Prostate gland (tissue), 2 donors: Measurements from ENCODE around the gene CHCHD4. TPM values are rescaled to one million over a fixed set of nuclear protein-coding genes. Genes with fewer than 3 reads are reported as not detected.

Source experiments
- DNase-seq: peaks from one replicate; pipeline ENCODE4 v3.0.0-alpha.2; 2019; ENCODE audit warnings: low spot score
- H3K27ac ChIP-seq, 2 donors: fragments of 200-600 bp; sonication (generic); 2 replicates each; pipeline ENCODE4 v1.5.1; 2017 to 2019
- H3K27me3 ChIP-seq: fragments of 200-600 bp; sonication (generic); replicated peaks from 2 replicates; pipeline ENCODE4 v1.5.1; 2019; ENCODE audit not compliant: insufficient read depth
- H3K36me3 ChIP-seq, 2 donors: fragments of 200-600 bp; sonication (generic); 1 replicate in 1 of 2; 2 replicates in 1 of 2; pipeline versions ENCODE4 v1.5.1 to v1.8.1; 2017 to 2019
- H3K4me1 ChIP-seq: fragments of 200-600 bp; sonication (generic); replicated peaks from 2 replicates; pipeline ENCODE4 v1.5.1; 2019
- H3K4me3 ChIP-seq, 2 donors: fragments of 200-600 bp; sonication (generic); 2 replicates each; pipeline ENCODE4 v1.5.1; 2017 to 2019
- H3K9me3 ChIP-seq: fragments of 200-600 bp; sonication (generic); 2 replicates; pipeline ENCODE4 v1.5.1; 2017
- POLR2A ChIP-seq: fragments of 450-650 bp; IDR thresholded peaks from one replicate; pipeline ENCODE4 v1.6.1; 2016; ENCODE audit warnings: antibody characterized with exemption, mild to moderate bottlenecking
- POLR2AphosphoS5 ChIP-seq: sonication (generic); formaldehyde crosslinking; IDR thresholded peaks from one replicate; pipeline ENCODE4 v1.6.1; 2017; ENCODE audit warnings: antibody characterized with exemption
- WGBS: methylation state at CpG from one replicate; pipeline ENCODE4 v1.1.5; 2018; 5-methylcytosine and 5-hydroxymethylcytosine counted together
- intact Hi-C: fragments of 100-400 bp; cut with DNase I; formaldehyde crosslinking; loops from one replicate; pipeline ENCODE4 v1.14.2; 2022
- total RNA-seq, 2 donors: library from RNA; depleted of rRNA; stranded (reverse); fragments of >200 nt; gene quantifications; one replicate each; pipeline ENCODE4 v1.1.0, GENCODE V29; 2016
- TF ChIP-seq, protein P1 (sequence below), 4 experiments: fragments of 200-600 bp in 2 of 4; fragments of 450-650 bp in 2 of 4; sonication (generic) in 2 of 4; IDR thresholded peaks; 1 replicate in 3 of 4; 2 replicates in 1 of 4; pipeline ENCODE4 v1.5.1; 2016 to 2019; ENCODE audit warnings: antibody characterized with exemption in 4 of 4, mild to moderate bottlenecking in 2 of 4, moderate library complexity in 2 of 4

CHCHD4 gene
- total RNA-seq, 2 donors from 2014 or later: 12.1 to 14.8 TPM

- Histone ChIP-seq H3K27ac (no peak overlapping the region), H3K9me3 (no peaks in the 10 kb centered on the region), H3K4me3 (no peak overlapping the region), H3K36me3 (no peaks in the 10 kb centered on the region), H3K27me3 (no peaks in the 10 kb centered on the region), H3K4me1 (no peaks in the 10 kb centered on the region)
- TF ChIP-seq POLR2AphosphoS5 (no peak), POLR2A (no peak)
- TF ChIP-seq, protein P1, sequence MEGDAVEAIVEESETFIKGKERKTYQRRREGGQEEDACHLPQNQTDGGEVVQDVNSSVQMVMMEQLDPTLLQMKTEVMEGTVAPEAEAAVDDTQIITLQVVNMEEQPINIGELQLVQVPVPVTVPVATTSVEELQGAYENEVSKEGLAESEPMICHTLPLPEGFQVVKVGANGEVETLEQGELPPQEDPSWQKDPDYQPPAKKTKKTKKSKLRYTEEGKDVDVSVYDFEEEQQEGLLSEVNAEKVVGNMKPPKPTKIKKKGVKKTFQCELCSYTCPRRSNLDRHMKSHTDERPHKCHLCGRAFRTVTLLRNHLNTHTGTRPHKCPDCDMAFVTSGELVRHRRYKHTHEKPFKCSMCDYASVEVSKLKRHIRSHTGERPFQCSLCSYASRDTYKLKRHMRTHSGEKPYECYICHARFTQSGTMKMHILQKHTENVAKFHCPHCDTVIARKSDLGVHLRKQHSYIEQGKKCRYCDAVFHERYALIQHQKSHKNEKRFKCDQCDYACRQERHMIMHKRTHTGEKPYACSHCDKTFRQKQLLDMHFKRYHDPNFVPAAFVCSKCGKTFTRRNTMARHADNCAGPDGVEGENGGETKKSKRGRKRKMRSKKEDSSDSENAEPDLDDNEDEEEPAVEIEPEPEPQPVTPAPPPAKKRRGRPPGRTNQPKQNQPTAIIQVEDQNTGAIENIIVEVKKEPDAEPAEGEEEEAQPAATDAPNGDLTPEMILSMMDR (IDR thresholded peaks at IDR 0.05): no peak
- intact Hi-C loops: no loop called here
- no peak for DNase-seq
- 66% methylated on average over 4 of the region's 4 CpGs for WGBS
These were observed 59.8 kb downstream of the CHCHD4 start for GRCh38 chr3:14064910-14065309.

GRCh38 chr3:14063152-14063551 lies 61.5 kb downstream of the CHCHD4 start:
- no peaks in the 10 kb centered on the region for H3K36me3 ChIP-seq
- H3K9me3 ChIP-seq: no peaks in the 10 kb centered on the region
- H3K4me3 ChIP-seq: no peak overlapping the region
- TF ChIP-seq POLR2AphosphoS5: no peak
- no peak for TF ChIP-seq POLR2A
- TF ChIP-seq, protein P1 (IDR thresholded peaks at IDR 0.05): no peak
- H3K27me3 ChIP-seq: no peaks in the 10 kb centered on the region
- WGBS: 91% methylated on average over 2 of the region's 2 CpGs
- intact Hi-C loops: no loop called here
- DNase-seq: no peak
- H3K4me1 ChIP-seq: no peaks in the 10 kb centered on the region
- H3K27ac ChIP-seq: no peak overlapping the region

Other genes starting within 250 kb of the CHCHD4 start
- gene WNT7A, start 244.8 kb downstream of the CHCHD4 start, total RNA-seq: under 1 TPM in 1 of 2 donors, not detected in 1; 0.11 TPM
- 10 to 100 TPM; 56.8 to 80.5 TPM for gene TMEM43, start 182 bp upstream of the CHCHD4 start, total RNA-seq
- 10 to 100 TPM; 41.1 to 53.2 TPM for gene XPC, start 53.7 kb upstream of the CHCHD4 start, total RNA-seq
- 10 to 100 TPM; 15.0 to 15.1 TPM for gene LSM3, start 53.9 kb upstream of the CHCHD4 start, total RNA-seq